HL-60 (cell line): ENCODE measurements around the gene ALK.

ENCODE experiments used
- POLR2AphosphoS5 ChIP-seq: IDR thresholded peaks from 2 replicates; pipeline ENCODE4 v1.6.1; 2012; ENCODE audit warnings: low read depth
- TF ChIP-seq, protein P1 (sequence below): IDR thresholded peaks from one replicate; pipeline ENCODE4 v1.5.1; 2011; ENCODE audit warnings: low read length, control low read depth, inconsistent platforms; ENCODE audit not compliant: insufficient read depth

DNA sequence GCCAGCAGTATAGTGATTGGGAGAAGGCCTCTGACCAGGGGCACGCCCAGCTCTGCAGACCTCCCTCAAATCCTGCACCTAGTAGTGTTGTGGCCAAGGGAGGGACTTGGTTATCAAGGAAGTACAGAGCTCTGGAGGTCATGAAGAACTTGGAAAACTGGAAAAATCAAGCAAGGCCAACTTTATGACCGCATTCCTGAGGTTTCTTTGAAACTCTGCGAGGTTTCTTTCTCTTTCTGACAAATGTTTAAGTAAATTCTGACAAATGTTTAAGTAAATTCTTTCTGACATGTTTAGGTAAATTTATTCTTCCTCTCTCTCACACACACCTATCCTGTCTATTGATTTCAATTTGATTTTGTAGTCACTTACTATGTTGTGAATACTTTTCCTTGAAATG is 775.2 kb downstream of the ALK start:
- TF ChIP-seq, protein P1, sequence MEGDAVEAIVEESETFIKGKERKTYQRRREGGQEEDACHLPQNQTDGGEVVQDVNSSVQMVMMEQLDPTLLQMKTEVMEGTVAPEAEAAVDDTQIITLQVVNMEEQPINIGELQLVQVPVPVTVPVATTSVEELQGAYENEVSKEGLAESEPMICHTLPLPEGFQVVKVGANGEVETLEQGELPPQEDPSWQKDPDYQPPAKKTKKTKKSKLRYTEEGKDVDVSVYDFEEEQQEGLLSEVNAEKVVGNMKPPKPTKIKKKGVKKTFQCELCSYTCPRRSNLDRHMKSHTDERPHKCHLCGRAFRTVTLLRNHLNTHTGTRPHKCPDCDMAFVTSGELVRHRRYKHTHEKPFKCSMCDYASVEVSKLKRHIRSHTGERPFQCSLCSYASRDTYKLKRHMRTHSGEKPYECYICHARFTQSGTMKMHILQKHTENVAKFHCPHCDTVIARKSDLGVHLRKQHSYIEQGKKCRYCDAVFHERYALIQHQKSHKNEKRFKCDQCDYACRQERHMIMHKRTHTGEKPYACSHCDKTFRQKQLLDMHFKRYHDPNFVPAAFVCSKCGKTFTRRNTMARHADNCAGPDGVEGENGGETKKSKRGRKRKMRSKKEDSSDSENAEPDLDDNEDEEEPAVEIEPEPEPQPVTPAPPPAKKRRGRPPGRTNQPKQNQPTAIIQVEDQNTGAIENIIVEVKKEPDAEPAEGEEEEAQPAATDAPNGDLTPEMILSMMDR, result no peak
- TF ChIP-seq POLR2AphosphoS5, result no peak
